GM19239 (cell line): ENCODE results near the gene DENND11.

Source experiments
- DNase-seq: peaks from one replicate; pipeline ENCODE4 v3.0.0; 2011; ENCODE audit warnings: low spot score; ENCODE audit not compliant: insufficient read length
- FAIRE-seq: peaks from 2 replicates; lab custom pipeline; 2011; peaks lifted over from hg19 to GRCh38; lab: Jason Lieb, UNC

The DENND11 gene

GRCh38 chr7:141702047-141702567 lies at the start of gene DENND11:
DENND11 (minus strand) TSS chr7:141702166; CDS start chr7:141702153, 13 bp downstream.
- DNase-seq, result peak; percentile 59

GRCh38 chr7:141748396-141748795 lies 46.4 kb upstream of the DENND11 start:
- DNase-seq, result no peak
- no peak for FAIRE-seq

More at GRCh38 chr7:141702047-141702567, at the start of gene DENND11:
- no peak for FAIRE-seq

GRCh38 chr7:141744131-141744530 lies 42.2 kb upstream of the DENND11 start:
- FAIRE-seq (no peak), DNase-seq (no peak)

- DNase-seq, result no peak
- no peak for FAIRE-seq
Observed at GRCh38 chr7:141742229-141742628, 40.3 kb upstream of the DENND11 start.

GRCh38 chr7:141739250-141739649 lies 37.3 kb upstream of the DENND11 start:
- FAIRE-seq (no peak), DNase-seq (no peak)

- DNase-seq (no peak), FAIRE-seq (no peak)
Observed at GRCh38 chr7:141738592-141739013, 36.6 kb upstream of the DENND11 start.

GRCh38 chr7:141737836-141738591 lies 36.0 kb upstream of the DENND11 start, which contains the start of gene SSBP1:
SSBP1 (plus strand) TSS chr7:141738358; CDS start chr7:141739167, 809 bp downstream.
- FAIRE-seq (peak; percentile 98), DNase-seq (peak; percentile 67)

GRCh38 chr7:141737118-141737835 lies 35.3 kb upstream of the DENND11 start:
- DNase-seq (no peak), FAIRE-seq (peak; percentile 23)

GRCh38 chr7:141731476-141732149 lies 29.6 kb upstream of the DENND11 start:
- DNase-seq (no peak), FAIRE-seq (no peak)

- DNase-seq (no peak), FAIRE-seq (no peak)
Observed at GRCh38 chr7:141729020-141729419, 27.1 kb upstream of the DENND11 start.

- FAIRE-seq (no peak), DNase-seq (no peak)
Observed at GRCh38 chr7:141722529-141722928, 20.6 kb upstream of the DENND11 start.

GRCh38 chr7:141717450-141717849 lies 15.5 kb upstream of the DENND11 start:
- DNase-seq (no peak), FAIRE-seq (no peak)

GRCh38 chr7:141715794-141716689 lies 14.1 kb upstream of the DENND11 start:
- DNase-seq (no peak), FAIRE-seq (no peak)

- DNase-seq, result no peak
- no peak for FAIRE-seq
Observed at GRCh38 chr7:141715018-141715417, 13.1 kb upstream of the DENND11 start.

GRCh38 chr7:141714571-141714970 lies 12.6 kb upstream of the DENND11 start:
- FAIRE-seq, result no peak
- DNase-seq, result no peak

GRCh38 chr7:141713890-141714289 lies 11.9 kb upstream of the DENND11 start:
- no peak for DNase-seq
- FAIRE-seq, result no peak

- DNase-seq (no peak), FAIRE-seq (no peak)
Observed at GRCh38 chr7:141712603-141713255, 10.8 kb upstream of the DENND11 start.

GRCh38 chr7:141710301-141710700 lies 8.3 kb upstream of the DENND11 start:
- DNase-seq (no peak), FAIRE-seq (peak; percentile 53)

GRCh38 chr7:141709749-141710148 lies 7.8 kb upstream of the DENND11 start:
- no peak for DNase-seq
- no peak for FAIRE-seq
